Activated CD4-positive, alpha-beta T cell treated with anti-CD3 and anti-CD28 coated beads, Interleukin-10, Interleukin-2, amounts not matched to agents 100 ng/mL and 50 ng/mL, durations not matched to agents 16 hours and 8 hours (primary cell): Measurements from ENCODE around the gene STXBP6.

Source experiments
- DNase-seq: peaks from one replicate; pipeline ENCODE4 v3.0.0-alpha.2; 2020

Gene STXBP6

GRCh38 chr14:25049568-25050268 lies at the start of gene STXBP6:
Gene STXBP6 (minus strand): TSS chr14:25050147. CDS start chr14:24974818, 75,329 bp downstream.
- peak; percentile 4 for DNase-seq

DNA sequence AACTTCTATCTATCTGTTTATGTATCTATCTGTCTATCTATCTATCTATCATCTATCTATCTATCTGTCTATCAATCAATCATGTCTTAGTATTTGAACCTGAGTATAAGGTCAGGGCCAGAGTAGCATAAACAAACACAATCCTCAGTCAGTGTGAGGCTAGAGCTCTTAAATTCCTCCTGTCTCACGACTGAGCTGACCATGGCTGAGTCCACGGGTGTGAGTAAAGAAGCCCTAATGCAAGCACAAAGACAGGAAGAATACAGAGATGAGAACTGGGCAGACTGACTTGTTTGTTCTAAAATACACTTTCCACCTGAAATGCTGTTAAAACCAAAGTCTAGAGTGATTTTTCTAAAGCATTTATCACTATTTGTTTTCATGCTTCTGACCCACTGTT lies 47.2 kb upstream of the STXBP6 start:
- no peak for DNase-seq

GRCh38 chr14:25095736-25096437 lies 45.9 kb upstream of the STXBP6 start:
- DNase-seq, result no peak

- DNase-seq, result no peak
Measured at GRCh38 chr14:25094171-25094907, 44.4 kb upstream of the STXBP6 start.

- DNase-seq, result no peak
Measured at GRCh38 chr14:25092258-25092740, 42.4 kb upstream of the STXBP6 start.

- DNase-seq, result no peak
Measured at GRCh38 chr14:25090716-25091454, 40.9 kb upstream of the STXBP6 start.

DNA sequence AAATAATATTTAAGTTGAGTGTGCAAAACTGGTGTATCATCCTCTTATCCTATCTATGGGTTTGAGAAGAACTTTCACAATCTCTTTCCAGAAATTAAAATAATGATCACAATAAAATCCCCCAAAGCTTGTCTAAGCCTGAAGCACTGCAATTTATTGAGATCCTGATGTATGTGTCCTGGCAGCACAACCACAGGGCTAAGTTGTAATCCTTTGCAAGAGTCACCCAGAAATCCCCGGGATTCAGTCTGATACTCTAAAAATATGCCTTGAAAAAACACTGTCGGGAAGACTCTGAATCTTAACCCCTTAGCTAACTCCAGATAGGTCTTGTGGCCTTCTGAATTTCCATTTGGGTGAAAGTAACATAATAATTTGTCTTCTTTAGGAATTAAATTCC lies 40.3 kb upstream of the STXBP6 start:
- DNase-seq, result no peak

DNA sequence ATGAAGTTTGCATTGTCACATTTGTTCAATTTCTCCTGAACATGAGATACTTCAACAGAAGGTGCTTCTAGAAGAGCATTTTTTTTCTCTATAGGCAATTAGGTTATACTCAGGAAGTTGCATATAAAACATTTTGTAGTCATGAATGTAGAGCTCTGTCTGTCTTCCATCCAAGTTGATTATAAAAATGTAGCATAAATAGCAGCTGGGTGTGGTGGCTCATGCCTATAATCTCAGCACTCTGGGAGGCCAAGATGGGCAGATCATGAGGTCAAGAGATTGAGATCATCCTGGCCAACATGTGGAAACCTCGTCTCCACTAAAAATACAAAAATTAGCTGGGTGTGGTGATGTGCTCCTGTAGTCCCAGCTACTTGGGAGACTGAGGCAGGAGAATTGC lies 39.5 kb upstream of the STXBP6 start:
- no peak for DNase-seq

- no peak for DNase-seq
Measured at GRCh38 chr14:25086821-25087396, 37.0 kb upstream of the STXBP6 start.

DNA sequence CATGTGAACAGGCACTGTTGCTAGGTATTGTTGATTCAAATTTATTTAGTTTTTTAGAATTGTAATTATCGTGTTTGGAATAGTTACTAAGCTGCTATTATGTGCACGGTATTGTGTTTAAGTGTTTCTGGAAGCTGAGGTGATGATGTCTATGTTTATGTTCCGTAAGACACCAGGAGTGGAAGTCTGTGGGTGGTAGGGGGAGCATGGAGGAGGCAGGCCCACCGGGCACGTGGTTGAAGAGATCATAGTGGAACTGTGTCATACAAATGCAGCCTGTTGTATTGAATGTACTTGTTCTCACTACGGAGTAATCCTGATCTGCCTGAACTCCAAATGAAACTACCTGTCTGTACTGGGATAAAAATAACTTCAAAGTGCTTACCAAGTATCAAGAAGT lies 36.1 kb upstream of the STXBP6 start:
- DNase-seq, result no peak

DNA sequence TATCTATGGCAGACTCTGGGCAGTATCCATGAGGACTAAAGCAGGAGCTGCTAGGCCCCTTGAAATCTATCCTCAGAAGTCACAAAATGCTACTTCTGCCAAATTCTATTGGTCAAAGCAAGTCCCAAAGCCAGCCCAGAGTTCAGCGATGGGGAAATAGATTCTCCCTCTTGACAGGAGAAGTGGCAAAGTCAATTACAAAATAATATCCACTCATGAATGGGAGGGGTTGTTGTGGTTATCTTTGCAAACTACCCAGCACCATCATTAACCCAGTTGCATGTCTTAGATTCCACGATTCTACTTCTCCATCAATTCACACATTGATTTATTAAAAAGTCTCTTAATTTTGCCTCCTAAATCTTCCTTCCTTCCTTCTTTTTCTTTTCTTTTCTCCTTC lies 30.7 kb upstream of the STXBP6 start:
- DNase-seq, result no peak

GRCh38 chr14:25079311-25079710 lies 29.4 kb upstream of the STXBP6 start:
- no peak for DNase-seq

DNA sequence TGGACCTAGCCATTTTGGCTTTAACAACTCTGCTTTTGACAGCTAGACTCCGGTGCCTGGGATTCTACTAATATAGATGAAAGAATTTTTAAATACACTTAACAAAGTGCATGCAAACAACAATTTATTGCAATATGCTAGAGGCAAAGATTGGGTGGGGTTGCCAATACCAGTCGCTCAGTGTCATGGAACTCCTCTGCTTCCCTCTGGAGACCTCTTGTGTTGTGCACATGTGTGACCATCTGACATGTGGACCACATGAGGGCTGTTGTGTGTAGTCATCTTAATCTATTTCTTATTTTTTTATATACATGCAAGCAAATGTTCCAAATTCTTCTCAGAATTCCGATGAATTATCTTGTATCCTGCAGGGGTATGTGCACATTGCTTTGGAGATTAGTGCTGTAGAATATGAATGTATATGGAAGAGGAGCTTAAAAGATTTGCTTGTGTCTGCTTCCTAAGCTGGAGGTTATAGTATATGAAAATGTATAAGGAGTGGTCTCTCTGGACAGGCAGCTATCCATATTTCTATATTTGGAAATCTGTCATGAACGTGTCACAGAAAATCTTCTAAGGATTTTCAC lies 24.2 kb upstream of the STXBP6 start:
- no peak for DNase-seq

DNA sequence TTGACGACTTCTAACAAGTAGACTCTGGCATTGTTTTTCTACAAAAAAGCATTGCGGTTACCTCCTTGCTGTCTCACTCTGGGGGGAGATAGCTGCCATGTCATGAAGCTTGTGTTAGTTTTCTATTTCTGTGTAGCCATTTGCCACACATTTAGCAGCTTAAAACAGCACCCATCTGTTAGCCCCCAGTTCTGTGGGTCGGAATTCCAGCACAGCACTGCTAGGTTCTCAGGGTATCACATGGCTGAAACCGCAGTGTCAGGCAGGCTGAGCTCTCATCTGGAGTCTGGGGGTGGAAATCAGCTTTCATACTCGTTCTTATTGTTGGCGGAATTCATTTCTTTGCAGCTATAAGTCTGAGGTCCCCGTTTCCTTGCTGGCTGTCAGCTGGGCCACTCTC lies 19.9 kb upstream of the STXBP6 start:
- no peak for DNase-seq

GRCh38 chr14:25067600-25067999 lies 17.7 kb upstream of the STXBP6 start:
- DNase-seq, result no peak

DNA sequence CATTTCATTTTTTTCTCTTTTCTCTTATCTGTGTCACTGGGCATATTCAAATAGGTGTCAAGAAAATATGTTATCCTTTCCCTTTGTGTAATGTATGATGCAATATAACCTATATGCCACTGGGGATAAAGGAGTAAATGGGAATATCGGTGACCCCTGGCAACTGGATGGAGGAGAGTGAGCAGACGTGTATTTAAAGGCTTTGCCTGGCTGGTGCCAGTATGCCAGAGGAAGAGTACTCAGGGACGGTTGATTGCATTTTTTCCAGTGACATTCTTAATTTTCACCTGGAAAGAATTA lies 12.0 kb upstream of the STXBP6 start:
- DNase-seq, result no peak

DNA sequence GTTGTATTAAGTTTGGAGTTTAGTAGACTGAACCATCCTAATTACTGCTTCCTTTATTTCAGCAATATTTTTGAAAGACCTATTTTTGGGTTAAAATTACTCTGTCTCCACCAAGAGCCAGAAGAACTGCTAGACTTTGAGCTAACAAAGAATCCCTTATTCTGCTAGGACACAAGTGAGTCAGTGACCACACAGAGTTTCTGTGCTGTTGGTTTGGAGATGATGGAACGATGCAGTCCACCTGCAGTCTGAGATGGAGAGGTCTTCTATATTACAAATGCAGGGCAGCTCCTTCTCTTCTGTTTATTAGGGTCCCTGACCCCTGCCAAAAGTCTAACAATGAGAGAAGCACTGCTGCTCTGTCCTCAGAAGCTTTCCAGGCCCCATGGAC lies 6.7 kb upstream of the STXBP6 start:
- no peak for DNase-seq

DNA sequence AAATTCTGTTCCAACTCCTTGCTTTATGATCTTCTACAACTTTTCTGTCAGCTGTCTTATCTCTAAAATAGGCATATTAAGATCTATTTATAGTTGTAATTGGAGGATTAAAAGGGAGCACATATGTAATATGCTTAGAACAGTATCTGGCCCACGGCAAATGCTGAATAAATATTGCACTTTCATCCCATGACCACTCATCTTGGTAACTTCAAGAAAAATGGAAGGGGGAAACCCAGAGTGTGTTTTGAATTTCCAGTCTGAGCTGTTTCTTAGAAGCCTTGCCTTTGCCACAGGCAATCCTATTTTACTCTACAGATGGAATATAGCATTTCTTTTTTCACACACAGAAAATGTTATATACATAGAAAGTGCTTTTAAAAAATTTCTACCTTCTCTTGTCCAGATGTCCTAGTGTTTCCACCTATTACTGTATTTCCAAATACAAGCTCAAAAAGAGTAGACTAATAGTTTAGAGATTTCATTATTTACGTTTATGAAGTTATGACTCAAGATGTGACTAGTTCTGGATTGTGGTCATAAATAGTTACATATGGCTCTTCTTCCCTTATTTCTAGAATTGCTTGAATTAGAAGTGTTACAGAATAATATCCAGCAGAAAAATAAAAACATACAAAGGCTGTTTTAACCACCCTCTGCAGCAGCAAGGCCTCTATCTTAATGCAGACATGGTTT lies 6.2 kb upstream of the STXBP6 start:
- no peak for DNase-seq

DNA sequence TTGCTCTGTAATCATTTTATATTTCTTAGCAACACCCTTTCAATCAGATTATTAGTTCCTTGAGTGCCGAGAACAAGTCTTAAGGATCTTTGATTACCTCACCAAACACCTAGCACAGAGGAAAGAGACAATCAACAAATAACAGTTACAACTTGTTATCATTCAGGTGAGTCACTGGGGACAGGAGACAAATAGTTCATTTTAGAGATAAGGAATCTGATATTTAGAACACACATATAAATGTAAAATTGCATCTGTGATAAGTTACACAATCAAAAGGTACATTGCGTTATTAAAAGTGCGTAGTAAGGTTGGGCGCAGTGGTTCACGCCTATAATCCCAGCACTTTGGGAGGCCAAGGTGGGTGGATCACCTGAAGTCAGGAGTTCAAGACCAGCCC lies 5.1 kb upstream of the STXBP6 start:
- DNase-seq, result no peak

DNA sequence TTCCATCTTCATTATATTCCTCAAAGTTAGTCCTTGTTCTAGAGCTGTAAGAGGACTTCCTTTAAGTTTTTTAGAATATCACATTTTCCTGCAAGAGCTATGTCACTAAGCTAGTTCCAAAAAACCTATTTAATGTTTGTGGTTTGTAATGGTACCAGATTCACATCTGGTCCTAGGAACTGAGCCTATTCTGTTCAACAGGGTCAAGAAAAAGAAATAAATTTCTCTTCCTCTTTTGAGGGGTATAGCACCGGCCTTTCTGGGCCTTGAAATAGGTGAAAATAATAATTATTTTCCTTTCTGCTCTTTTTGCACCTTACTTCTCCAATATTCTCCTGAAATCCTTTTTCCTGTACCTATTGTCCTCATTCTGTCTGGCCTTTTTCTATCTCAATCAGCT lies 3.6 kb upstream of the STXBP6 start:
- DNase-seq, result no peak

- DNase-seq, result no peak
Measured at GRCh38 chr14:25052921-25053320, 3.0 kb upstream of the STXBP6 start.

DNA sequence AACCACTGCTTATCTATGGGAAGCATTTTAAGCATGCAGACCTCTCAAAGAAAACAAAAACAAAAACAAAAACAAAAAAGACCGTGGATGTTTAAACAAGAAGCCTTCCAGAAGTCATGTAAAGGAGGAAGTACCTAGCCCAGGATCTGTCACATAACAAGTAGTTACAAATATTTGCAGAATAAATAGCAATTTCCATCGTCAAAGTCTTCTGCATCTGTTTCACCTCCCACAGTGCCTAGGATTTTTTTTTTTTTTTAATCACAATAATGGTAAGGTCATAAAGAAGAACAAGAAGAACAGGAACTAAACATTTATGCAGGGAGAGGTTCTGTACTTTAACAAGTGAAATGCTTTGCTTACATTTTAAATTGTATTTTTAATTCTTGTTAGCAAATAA lies 2.4 kb upstream of the STXBP6 start:
- DNase-seq, result no peak
